Stimulated activated CD8-positive, alpha-beta memory T cell treated with anti-CD3 and anti-CD28 coated beads, Interleukin-15, amount 100 ng/mL, for 1 hour (primary cell): ENCODE data around the gene ATP1A2.

Experiments
- DNase-seq: peaks from one replicate; pipeline ENCODE4 v3.0.0-alpha.2; 2020; ENCODE audit warnings: low read depth

The ATP1A2 gene

GRCh38 chr1:160146107-160146506 lies 30.5 kb downstream of the ATP1A2 start:
- no peak for DNase-seq

- no peak for DNase-seq
These were observed 32.6 kb downstream of the ATP1A2 start for GRCh38 chr1:160148121-160148520.

GRCh38 chr1:160149233-160149632 lies 33.7 kb downstream of the ATP1A2 start:
- no peak for DNase-seq

- no peak for DNase-seq
These were observed 34.2 kb downstream of the ATP1A2 start for GRCh38 chr1:160149716-160150115.

GRCh38 chr1:160151303-160151702 lies 35.7 kb downstream of the ATP1A2 start, which contains the start of gene ATP1A4:
Gene ATP1A4, plus strand, starts transcription at chr1:160151603. Its CDS starts 438 bp downstream, at chr1:160152041.
- no peak for DNase-seq

GRCh38 chr1:160154790-160155189 lies 39.2 kb downstream of the ATP1A2 start:
- no peak for DNase-seq

- DNase-seq, result no peak
These were observed 40.8 kb downstream of the ATP1A2 start for GRCh38 chr1:160156361-160156760.

GRCh38 chr1:160157174-160157573 lies 41.6 kb downstream of the ATP1A2 start:
- DNase-seq, result no peak

GRCh38 chr1:160158031-160158430 lies 42.5 kb downstream of the ATP1A2 start:
- no peak for DNase-seq

- DNase-seq, result no peak
These were observed 43.0 kb downstream of the ATP1A2 start for GRCh38 chr1:160158534-160158933.

- DNase-seq, result no peak
These were observed 44.3 kb downstream of the ATP1A2 start for GRCh38 chr1:160159846-160160245.

- DNase-seq, result no peak
These were observed 46.6 kb downstream of the ATP1A2 start for GRCh38 chr1:160161965-160162705.

- no peak for DNase-seq
These were observed 47.4 kb downstream of the ATP1A2 start for GRCh38 chr1:160162931-160163330.

- DNase-seq, result no peak
These were observed 48.1 kb downstream of the ATP1A2 start for GRCh38 chr1:160163615-160164014.

- DNase-seq, result no peak
These were observed 48.6 kb downstream of the ATP1A2 start for GRCh38 chr1:160164121-160164520.

- no peak for DNase-seq
These were observed 50.8 kb downstream of the ATP1A2 start for GRCh38 chr1:160166166-160166868.

- DNase-seq, result no peak
These were observed 51.5 kb downstream of the ATP1A2 start for GRCh38 chr1:160167056-160167455.

GRCh38 chr1:160167580-160167979 lies 52.0 kb downstream of the ATP1A2 start:
- DNase-seq, result no peak

- DNase-seq, result no peak
These were observed 52.5 kb downstream of the ATP1A2 start for GRCh38 chr1:160168016-160168415.

GRCh38 chr1:160168609-160169369 lies 53.2 kb downstream of the ATP1A2 start:
- DNase-seq, result no peak

GRCh38 chr1:160169553-160170399 lies 54.2 kb downstream of the ATP1A2 start:
- DNase-seq, result no peak

GRCh38 chr1:160171354-160171753 lies 55.8 kb downstream of the ATP1A2 start:
- DNase-seq, result no peak
